HL-60 (cell line): ENCODE measurements around the gene KIAA0825.

Experiments
- DNase-seq, 2 experiments: peaks; one replicate each; pipeline ENCODE4 v3.0.0-alpha.2; 2010 to 2020; ENCODE audit warnings: low read depth in 1 of 2, low spot score in 1 of 2
- H3K27ac ChIP-seq: fragments of 250-450 bp; sonication (Bioruptor Pico); replicated peaks from 2 replicates; pipeline ENCODE4 v1.5.1; 2020; ENCODE audit warnings: mild to moderate bottlenecking, moderate library complexity
- H3K27me3 ChIP-seq: fragments of 250-450 bp; sonication (Bioruptor Pico); 2 replicates; pipeline ENCODE4 v1.5.1; 2021; ENCODE audit warnings: mild to moderate bottlenecking, moderate library complexity; ENCODE audit not compliant: insufficient read depth, poor library complexity, severe bottlenecking
- H3K4me3 ChIP-seq: replicated peaks from 2 replicates; pipeline ENCODE4 v1.5.1; 2011; ENCODE audit warnings: mild to moderate bottlenecking, control low read depth, low read length; ENCODE audit not compliant: insufficient read depth
- CTCF ChIP-seq: IDR thresholded peaks from one replicate; pipeline ENCODE4 v1.5.1; 2011; ENCODE audit warnings: low read length, control low read depth, inconsistent platforms; ENCODE audit not compliant: insufficient read depth
- GABPA ChIP-seq: IDR thresholded peaks from 2 replicates; pipeline ENCODE4 v1.6.1; 2012; ENCODE audit warnings: low read depth
- POLR2AphosphoS5 ChIP-seq: IDR thresholded peaks from 2 replicates; pipeline ENCODE4 v1.6.1; 2012; ENCODE audit warnings: low read depth
- REST ChIP-seq: IDR thresholded peaks from 2 replicates; pipeline ENCODE4 v1.6.1; 2012; ENCODE audit warnings: low read depth; ENCODE audit not compliant: insufficient replicate concordance
- SPI1 ChIP-seq: IDR thresholded peaks from 2 replicates; pipeline ENCODE4 v1.6.1; 2012; ENCODE audit warnings: low read depth, mild to moderate bottlenecking, borderline replicate concordance

The KIAA0825 gene

GRCh38 chr5:94217745-94218144 lies 400.7 kb downstream of the KIAA0825 start:
- no peak overlapping the region for H3K27ac ChIP-seq

GRCh38 chr5:94217216-94217615 lies 401.2 kb downstream of the KIAA0825 start:
- no peak for DNase-seq
- no peaks in the 10 kb centered on the region for H3K27me3 ChIP-seq
- no peak overlapping the region for H3K27ac ChIP-seq

More at GRCh38 chr5:94217745-94218144, 400.7 kb downstream of the KIAA0825 start:
- no peak for DNase-seq
- H3K27me3 ChIP-seq, result no peaks in the 10 kb centered on the region
- TF ChIP-seq REST (no peak), POLR2AphosphoS5 (no peak), GABPA (no peak)
- no peak overlapping the region for H3K4me3 ChIP-seq

GRCh38 chr5:94212476-94212875 lies 405.9 kb downstream of the KIAA0825 start:
- no peak for DNase-seq
- Histone ChIP-seq H3K27me3 (no peaks in the 10 kb centered on the region), H3K4me3 (no peak overlapping the region), H3K27ac (no peak overlapping the region)
- TF ChIP-seq POLR2AphosphoS5 (no peak), GABPA (no peak), REST (no peak)

More at GRCh38 chr5:94217216-94217615, 401.2 kb downstream of the KIAA0825 start:
- TF ChIP-seq GABPA (no peak), SPI1 (no peak), CTCF (no peak), POLR2AphosphoS5 (no peak), REST (no peak)
- H3K4me3 ChIP-seq, result no peak overlapping the region

GRCh38 chr5:94209774-94210355 lies 408.5 kb downstream of the KIAA0825 start:
- H3K27me3 ChIP-seq, result no peaks in the 10 kb centered on the region
- TF ChIP-seq GABPA, result no peak
- TF ChIP-seq POLR2AphosphoS5, result no peak
- no peak for TF ChIP-seq SPI1
- TF ChIP-seq CTCF, result no peak
- TF ChIP-seq REST, result no peak
- no peak overlapping the region for H3K27ac ChIP-seq
- no peak for DNase-seq
- no peak overlapping the region for H3K4me3 ChIP-seq
